Ascending aorta (tissue), 2 donors: Measurements from ENCODE around the gene PLXNA4. TPM values are rescaled to one million over a fixed set of nuclear protein-coding genes. Genes with fewer than 3 reads are reported as not detected.

Experiments used
- DNase-seq, 2 donors: peaks; one replicate each; pipeline ENCODE4 v3.0.0-alpha.2; 2019; ENCODE audit warnings: low spot score in 2 of 2
- H3K27ac ChIP-seq, 2 donors: fragments of 200-600 bp; sonication (generic); one replicate each; pipeline ENCODE4 v1.5.1; 2016 to 2017; ENCODE audit warnings: mild to moderate bottlenecking in 1 of 2
- H3K27me3 ChIP-seq: fragments of 200-600 bp; sonication (generic); one replicate; pipeline ENCODE4 v1.5.1; 2017
- H3K36me3 ChIP-seq, 2 donors: fragments of 200-600 bp; sonication (generic); one replicate each; pipeline ENCODE4 v1.5.1; 2016
- H3K4me1 ChIP-seq, 2 donors: fragments of 200-600 bp; sonication (generic); one replicate each; pipeline ENCODE4 v1.5.1; 2016 to 2017; ENCODE audit warnings: mild to moderate bottlenecking in 1 of 2
- H3K4me3 ChIP-seq, 2 donors: fragments of 200-600 bp; sonication (generic); one replicate each; pipeline ENCODE4 v1.5.1; 2016 to 2017; ENCODE audit warnings: mild to moderate bottlenecking in 1 of 2
- H3K9me3 ChIP-seq, 2 donors: fragments of 200-600 bp; sonication (generic); one replicate each; pipeline ENCODE4 v1.5.1; 2016
- CTCF ChIP-seq, 3 experiments: fragments of 200-600 bp in 2 of 3; fragments of 450-650 bp in 1 of 3; sonication (generic) in 2 of 3; IDR thresholded peaks; one replicate each; pipeline ENCODE4 v1.5.1; 2016 to 2019; ENCODE audit warnings: antibody characterized with exemption in 3 of 3, mild to moderate bottlenecking in 1 of 3, moderate library complexity in 1 of 3
- intact Hi-C: fragments of 100-400 bp; cut with DNase I; formaldehyde crosslinking; loops from one replicate; pipeline ENCODE4 v1.15.1; 2023
- total RNA-seq: library from RNA; depleted of rRNA; stranded (reverse); fragments of >200 nt; gene quantifications from one replicate; pipeline ENCODE4 v1.1.0, GENCODE V29; 2016

PLXNA4 gene
- total RNA-seq, 1 donor from 2014 or later, result 27.1 TPM

- no peaks in the 10 kb centered on the region for H3K27me3 ChIP-seq
- H3K27ac ChIP-seq, result no peak overlapping the region
- no peaks in the 10 kb centered on the region for H3K36me3 ChIP-seq
- intact Hi-C loops, result no loop called here
- TF ChIP-seq CTCF (IDR thresholded peaks at IDR 0.05), result no peak
- DNase-seq, result no peak
- H3K9me3 ChIP-seq, result no peaks in the 10 kb centered on the region
- H3K4me3 ChIP-seq, result no peak overlapping the region
- H3K4me1 ChIP-seq, result no peaks in the 10 kb centered on the region
Observed at GRCh38 chr7:132110692-132111091, 465.6 kb downstream of the PLXNA4 start.

GRCh38 chr7:132109769-132110168 lies 466.5 kb downstream of the PLXNA4 start:
- no peaks in the 10 kb centered on the region for H3K27me3 ChIP-seq
- intact Hi-C loops, result no loop called here
- H3K4me3 ChIP-seq, result no peak overlapping the region
- no peaks in the 10 kb centered on the region for H3K4me1 ChIP-seq
- TF ChIP-seq CTCF (IDR thresholded peaks at IDR 0.05), result no peak
- no peaks in the 10 kb centered on the region for H3K36me3 ChIP-seq
- H3K27ac ChIP-seq, result no peak overlapping the region
- DNase-seq, result no peak
- no peaks in the 10 kb centered on the region for H3K9me3 ChIP-seq

- intact Hi-C loops, result no loop called here
- no peaks in the 10 kb centered on the region for H3K27me3 ChIP-seq
- no peaks in the 10 kb centered on the region for H3K36me3 ChIP-seq
- no peak overlapping the region for H3K27ac ChIP-seq
- no peaks in the 10 kb centered on the region for H3K4me1 ChIP-seq
- no peak overlapping the region for H3K4me3 ChIP-seq
- no peak for TF ChIP-seq CTCF (IDR thresholded peaks at IDR 0.05)
- DNase-seq, result peak in 1 of 2 donors; percentile 9
- H3K9me3 ChIP-seq, result no peaks in the 10 kb centered on the region
Observed at GRCh38 chr7:132108563-132108962, 467.7 kb downstream of the PLXNA4 start.

- DNase-seq, result peak in 1 of 2 donors; percentile 19
- Histone ChIP-seq H3K27me3 (no peaks in the 10 kb centered on the region), H3K4me3 (no peak overlapping the region), H3K9me3 (no peaks in the 10 kb centered on the region), H3K27ac (no peak overlapping the region), H3K36me3 (no peaks in the 10 kb centered on the region), H3K4me1 (no peaks in the 10 kb centered on the region)
- intact Hi-C loops, result no loop called here
- TF ChIP-seq CTCF (IDR thresholded peaks at IDR 0.05), result no peak
Observed at GRCh38 chr7:132106491-132106890, 469.8 kb downstream of the PLXNA4 start.

DNA sequence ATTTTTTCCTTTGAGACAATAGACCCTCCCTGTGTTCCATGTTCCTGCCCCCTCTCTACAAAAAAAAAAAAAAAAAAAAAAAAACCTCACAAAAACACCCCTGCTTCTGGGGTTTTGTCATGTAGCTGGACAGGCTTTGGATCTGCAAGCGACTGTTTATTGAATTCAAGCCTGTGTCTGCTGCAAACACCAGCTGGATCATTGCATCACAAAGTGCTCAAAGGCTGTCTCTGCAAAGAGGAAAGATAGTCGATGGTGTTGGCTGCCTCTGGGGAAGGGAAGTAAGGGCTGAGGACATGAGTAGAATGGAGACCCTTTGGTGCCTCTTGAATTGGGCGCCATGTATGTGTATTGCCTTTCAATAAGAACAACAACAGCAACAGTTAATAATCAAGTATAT lies 471.2 kb downstream of the PLXNA4 start:
- Histone ChIP-seq H3K27ac (no peak overlapping the region), H3K4me3 (no peak overlapping the region), H3K36me3 (no peaks in the 10 kb centered on the region), H3K9me3 (no peaks in the 10 kb centered on the region), H3K27me3 (no peaks in the 10 kb centered on the region), H3K4me1 (no peaks in the 10 kb centered on the region)
- TF ChIP-seq CTCF (IDR thresholded peaks at IDR 0.05), result no peak
- peak in 1 of 2 donors; percentile 13 for DNase-seq
- intact Hi-C loops, result no loop called here

GRCh38 chr7:132103718-132104117 lies 472.6 kb downstream of the PLXNA4 start:
- no peak for TF ChIP-seq CTCF (IDR thresholded peaks at IDR 0.05)

More at GRCh38 chr7:132103718-132104117, 472.6 kb downstream of the PLXNA4 start:
- no peak for DNase-seq
- Histone ChIP-seq H3K27me3 (no peaks in the 10 kb centered on the region), H3K9me3 (no peaks in the 10 kb centered on the region), H3K4me3 (no peak overlapping the region), H3K4me1 (no peaks in the 10 kb centered on the region), H3K36me3 (no peaks in the 10 kb centered on the region), H3K27ac (no peak overlapping the region)
- intact Hi-C loops, result no loop called here
